HG02870 (cell line): Measurements from ENCODE around the gene FILIP1L.
"Not testable (repeated sequence)": the region's sequence is repeated elsewhere in the genome, so short reads cannot be mapped to it uniquely, and the experiment has no call there.

ENCODE experiments used
- ATAC-seq: cut with Tn5 transposase; IDR thresholded peaks from one replicate; pipeline ENCODE4 v1.9.1; 2021; ENCODE audit warnings: mild to moderate bottlenecking, moderate library complexity; ENCODE audit not compliant: unreplicated experiment

FILIP1L gene

GRCh38 chr3:100075851-100076730 lies 38.2 kb downstream of the FILIP1L start:
- ATAC-seq = no peak

GRCh38 chr3:100075196-100075595 lies 39.1 kb downstream of the FILIP1L start:
- ATAC-seq = no peak

GRCh38 chr3:100073714-100074307 lies 40.5 kb downstream of the FILIP1L start:
- no peak for ATAC-seq

- ATAC-seq = no peak
Measured at GRCh38 chr3:100073049-100073713, 41.1 kb downstream of the FILIP1L start.

- no peak for ATAC-seq
Measured at GRCh38 chr3:100072326-100073048, 41.8 kb downstream of the FILIP1L start.

GRCh38 chr3:100069472-100069871 lies 44.8 kb downstream of the FILIP1L start:
- no peak for ATAC-seq

GRCh38 chr3:100068826-100069225 lies 45.5 kb downstream of the FILIP1L start:
- ATAC-seq = peak; percentile 61

GRCh38 chr3:100067589-100067988 lies 46.7 kb downstream of the FILIP1L start:
- no peak for ATAC-seq

GRCh38 chr3:100063929-100064461 lies 50.3 kb downstream of the FILIP1L start:
- ATAC-seq = no peak

GRCh38 chr3:100062665-100063064 lies 51.6 kb downstream of the FILIP1L start:
- no peak for ATAC-seq

- peak; percentile 74 for ATAC-seq
Measured at GRCh38 chr3:100060685-100061484, 53.4 kb downstream of the FILIP1L start.

- no peak for ATAC-seq
Measured at GRCh38 chr3:100059472-100059871, 54.8 kb downstream of the FILIP1L start.

- ATAC-seq = no peak
Measured at GRCh38 chr3:100057716-100058575, 56.4 kb downstream of the FILIP1L start.

- ATAC-seq = no peak
Measured at GRCh38 chr3:100053951-100054620, 60.2 kb downstream of the FILIP1L start.

- not testable (repeated sequence) for ATAC-seq
Measured at GRCh38 chr3:100051513-100051912, 62.8 kb downstream of the FILIP1L start.

GRCh38 chr3:100048248-100048647 lies 66.1 kb downstream of the FILIP1L start:
- ATAC-seq = no peak

- ATAC-seq = peak; percentile 64
Measured at GRCh38 chr3:100047455-100048141, 66.7 kb downstream of the FILIP1L start.

- ATAC-seq = no peak
Measured at GRCh38 chr3:100046986-100047385, 67.3 kb downstream of the FILIP1L start.
